Heart left ventricle (tissue), 13 donors: Measurements from ENCODE around the gene PIP4K2A.

Source experiments
- CTCF ChIP-seq, 12 donors: fragments of 200-600 bp; sonication (generic) in 4 of 12; IDR thresholded peaks; one replicate each; pipeline versions ENCODE4 v1.5.0 to v1.8.0; 2018 to 2022; ENCODE audit warnings: antibody characterized with exemption in 12 of 12, mild to moderate bottlenecking in 5 of 12
- POLR2A ChIP-seq, 2 donors: fragments of 450-650 bp; IDR thresholded peaks; one replicate each; pipeline ENCODE4 v1.6.1; 2017; ENCODE audit warnings: antibody characterized with exemption in 2 of 2, mild to moderate bottlenecking in 2 of 2, moderate library complexity in 2 of 2
- donor health status: ischemic (EF 13 %, LVEDD 7.1; RV severe dilation, severe dysfunction).
- donor health status: DM: no; HTN: yes; CAD: no.
- donor health status: DM: no; HTN: no; CAD: no.
- donor health status: ischemic (EF 25% LVEDD 6.9; RV normal size, moderate dysfunction).
- donor health status: ischemic (EF 25% LVEDD 5.7; RV mildly dilated, moderate dysfunction).
- donor health status: ischemic (EF 35%, LVEDD 5.7; RV mildly dilated, moderate dysfunction).
- donor health status: nonischemic (EF 11% LVEDD 7.7; RV severe dilation, severe dysfunction).
- donor health status: DM: yes; HTN: yes; CAD: no.
- donor health status: PGD.
- donor health status: ischemic (EF 29% LVEDD 5.4; RV normal size, mild dysfunction).
- donor health status: nonischemic (EF 23%, LVEDD 6.1; RV moderate dilation, normal function).

GRCh38 chr10:22570733-22571430 lies 143.5 kb downstream of the PIP4K2A start:
- TF ChIP-seq POLR2A (IDR thresholded peaks at IDR 0.05), result no peak
- no peak for TF ChIP-seq CTCF (IDR thresholded peaks at IDR 0.05)
